Occipital lobe (tissue), 2 donors: ENCODE data around the gene AP1S2. TPM values are rescaled to one million over a fixed set of nuclear protein-coding genes. Genes with fewer than 3 reads are reported as not detected.
"Not testable (repeated sequence)": the region's sequence is repeated elsewhere in the genome, so short reads cannot be mapped to it uniquely, and the experiment has no call there.

Experiments used
- DNase-seq: peaks from one replicate; lab custom pipeline; 2025; lab: John Stamatoyannopoulos, UW
- total RNA-seq: library from RNA; depleted of rRNA; stranded (reverse); fragments of >200 nt; gene quantifications from one replicate; pipeline ENCODE4 v1.2.3, GENCODE V29; 2014

AP1S2 gene
- total RNA-seq, 1 donor from 2014 or later = 259 TPM

DNA sequence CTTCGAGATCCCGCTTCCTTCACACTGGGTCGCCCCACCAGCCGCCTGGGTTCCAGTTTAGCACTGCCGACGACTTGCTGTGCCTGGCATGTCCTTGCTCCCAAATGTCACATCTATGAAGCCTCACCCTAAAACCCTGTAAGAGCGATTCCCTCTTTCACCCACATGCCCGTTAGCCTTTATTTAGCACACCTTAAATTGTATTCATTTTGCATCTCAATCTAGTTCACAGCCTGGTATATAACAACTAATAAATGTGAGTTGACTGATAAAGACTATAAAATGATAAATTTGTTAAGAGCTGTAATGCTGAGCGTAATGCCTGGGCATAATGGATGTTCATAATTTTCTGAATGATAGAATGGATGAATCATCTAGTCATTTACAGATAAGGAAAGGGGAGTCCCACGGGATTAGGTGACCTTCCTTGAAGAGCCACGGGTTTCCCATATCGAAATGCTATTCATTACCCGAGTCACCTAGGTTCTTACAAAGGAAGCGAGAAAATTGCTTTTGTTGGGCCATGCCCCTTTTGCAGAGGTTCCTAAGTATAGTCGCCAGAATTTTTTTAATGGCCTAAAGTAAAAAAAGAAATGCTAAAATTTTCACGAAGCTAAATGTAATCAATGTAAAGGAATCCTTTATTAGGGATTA is 1.1 kb upstream of the AP1S2 start:
- DNase-seq = no peak

DNA sequence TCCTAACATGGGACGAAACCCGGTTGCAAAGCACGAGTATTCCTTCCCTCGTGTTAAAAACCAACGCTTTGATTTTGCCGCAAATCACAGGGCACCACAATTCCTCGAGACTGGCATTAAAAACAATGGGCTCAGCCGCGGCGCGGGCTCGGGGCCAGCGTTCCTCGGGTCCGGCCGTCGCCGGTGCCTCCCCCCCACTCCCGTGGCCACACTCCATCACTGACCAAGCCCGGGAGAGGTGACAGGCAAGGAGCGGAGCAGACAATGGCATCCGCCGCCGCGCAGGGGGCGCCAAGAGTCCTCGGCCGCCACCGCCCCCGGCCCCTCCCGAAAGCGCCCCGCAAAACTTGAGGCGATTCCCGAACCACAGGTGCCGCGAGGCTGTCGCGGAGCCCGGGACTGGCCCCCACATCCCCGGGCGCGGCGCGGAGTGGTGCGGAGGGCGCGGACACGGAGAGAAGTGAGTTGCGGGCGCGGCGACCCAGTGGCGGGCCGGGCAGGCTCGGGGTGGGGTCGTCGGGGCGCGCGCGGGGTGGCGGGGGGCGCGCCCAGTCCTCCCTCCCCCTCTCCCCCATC is 445 bp downstream of the AP1S2 start:
- peak; percentile 28 for DNase-seq

DNA sequence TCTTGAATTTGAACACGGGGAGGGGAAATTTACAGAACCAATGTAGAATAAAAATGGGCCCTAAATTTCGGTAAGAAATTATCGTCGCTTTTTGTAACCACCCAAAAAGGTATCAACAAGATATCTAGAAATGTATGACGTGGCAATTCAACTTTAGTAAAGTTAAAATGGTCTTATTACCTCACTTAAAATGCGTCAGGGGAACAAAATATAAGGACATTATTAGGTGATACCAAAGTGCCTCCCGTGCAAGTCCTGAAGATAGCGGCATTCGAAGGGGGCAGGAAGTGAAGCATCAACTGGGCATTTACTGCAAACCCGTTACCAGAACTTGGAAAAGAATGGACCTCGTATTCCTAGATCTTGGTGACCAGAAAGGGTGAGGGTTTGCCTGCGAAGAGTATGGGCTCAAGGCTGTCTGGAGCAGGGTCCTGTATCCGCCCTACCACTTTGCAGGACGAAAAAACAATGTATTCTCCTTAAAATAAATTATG is 980 bp downstream of the AP1S2 start:
- DNase-seq = peak; percentile 8

DNA sequence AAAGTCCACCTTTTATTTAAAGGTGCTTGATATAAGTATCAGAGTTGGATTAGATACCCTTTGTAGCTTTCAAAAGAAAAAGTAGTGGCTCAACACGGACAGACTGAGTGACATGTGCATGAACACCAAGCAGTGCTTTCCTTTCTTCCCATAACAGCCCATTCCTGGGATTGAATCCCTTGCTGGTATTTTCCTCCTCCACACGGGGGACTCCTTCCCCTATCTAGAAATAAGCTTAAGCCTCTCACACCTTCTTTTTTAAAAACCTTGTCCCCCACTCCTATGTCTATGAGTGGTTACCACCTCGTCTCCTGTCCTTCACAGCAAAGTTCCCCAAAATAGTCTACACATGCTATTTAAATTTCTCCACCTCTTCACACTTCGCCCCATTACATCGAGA is 5.1 kb downstream of the AP1S2 start:
- DNase-seq = no peak

DNA sequence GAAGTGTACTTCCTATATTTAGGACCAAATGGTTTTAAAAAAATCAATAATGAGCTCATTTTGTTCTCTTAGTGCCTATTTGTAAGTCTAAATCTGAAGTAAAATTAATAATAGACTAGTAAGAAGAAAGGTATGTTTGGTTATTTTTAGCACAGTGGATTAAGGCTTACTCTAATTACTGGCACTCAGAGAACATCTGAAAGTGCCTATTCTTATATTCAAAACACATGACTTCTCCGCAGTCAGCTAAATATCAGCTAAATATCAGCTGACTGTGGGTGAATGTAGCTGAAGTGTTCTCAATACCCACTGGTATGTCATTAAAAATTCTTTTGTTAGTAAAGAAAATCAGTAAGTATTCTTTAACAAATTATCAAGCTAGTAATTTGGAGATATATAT is 6.0 kb downstream of the AP1S2 start:
- no peak for DNase-seq

DNA sequence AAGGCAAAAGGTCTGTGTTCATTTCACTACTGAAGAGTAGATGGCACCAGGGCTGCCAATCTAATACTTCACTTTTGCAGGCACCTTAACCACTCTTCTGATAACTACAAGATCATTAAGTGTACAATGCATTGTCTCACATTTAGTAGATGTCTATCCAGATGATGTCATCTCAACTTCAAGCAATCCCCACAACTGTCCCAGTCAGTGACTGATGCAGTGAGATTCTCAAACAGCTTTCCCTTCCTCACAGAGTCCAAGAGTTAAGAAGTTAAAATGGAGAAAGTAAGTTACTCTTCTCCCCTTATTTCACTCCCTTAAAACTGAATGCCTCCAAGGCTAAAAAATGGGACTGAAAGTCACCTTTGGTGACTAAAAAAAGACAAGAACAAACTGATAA is 10.7 kb downstream of the AP1S2 start:
- no peak for DNase-seq

DNA sequence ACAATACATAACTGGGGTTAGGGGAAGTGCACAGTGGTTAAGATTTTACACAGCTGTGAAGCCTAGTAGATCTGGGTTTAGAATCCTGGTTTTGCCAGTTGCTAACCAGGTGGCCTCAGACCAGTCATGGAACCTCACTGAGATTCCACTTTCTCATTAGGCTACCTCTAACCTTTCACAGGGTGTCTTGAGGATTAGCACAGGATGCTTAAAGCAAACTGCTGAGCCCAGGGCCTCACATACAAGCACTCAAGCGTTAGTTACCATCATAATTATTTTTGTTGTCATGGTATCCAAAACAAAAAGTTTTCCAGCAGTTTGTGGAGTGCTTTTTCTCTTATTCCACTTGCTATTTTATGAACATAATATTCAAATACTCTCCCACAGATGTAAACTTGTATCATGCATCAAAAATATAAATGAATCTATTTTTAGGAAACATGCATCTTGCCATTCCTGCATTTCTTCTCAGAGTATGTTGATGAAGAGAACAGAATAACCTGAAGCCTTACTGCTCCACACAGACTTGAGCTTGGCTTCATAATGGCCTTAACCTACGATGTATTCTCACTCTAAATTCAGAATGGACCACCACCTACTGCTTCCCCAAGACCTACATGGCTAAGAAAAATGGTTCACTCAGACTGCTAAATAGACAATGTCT is 12.6 kb downstream of the AP1S2 start:
- no peak for DNase-seq

DNA sequence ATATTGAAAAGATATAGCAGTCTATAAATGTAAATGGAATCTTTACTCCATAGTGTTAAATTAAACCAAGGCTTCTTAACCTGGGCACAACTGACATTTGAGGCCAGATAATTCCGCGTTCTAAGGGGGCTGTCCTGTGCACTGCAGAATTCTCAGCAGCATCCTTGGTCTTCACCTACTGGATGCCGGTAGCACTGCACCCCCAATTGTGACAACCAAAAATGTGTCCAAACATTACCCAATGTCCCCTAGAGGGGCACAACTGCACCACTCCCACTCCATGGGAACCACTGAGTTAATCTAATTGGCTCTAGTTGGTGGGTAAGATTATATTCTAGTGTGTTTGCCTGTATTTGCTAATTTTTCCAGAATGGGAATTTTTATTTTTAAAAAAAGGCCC is 16.6 kb downstream of the AP1S2 start:
- no peak for DNase-seq

DNA sequence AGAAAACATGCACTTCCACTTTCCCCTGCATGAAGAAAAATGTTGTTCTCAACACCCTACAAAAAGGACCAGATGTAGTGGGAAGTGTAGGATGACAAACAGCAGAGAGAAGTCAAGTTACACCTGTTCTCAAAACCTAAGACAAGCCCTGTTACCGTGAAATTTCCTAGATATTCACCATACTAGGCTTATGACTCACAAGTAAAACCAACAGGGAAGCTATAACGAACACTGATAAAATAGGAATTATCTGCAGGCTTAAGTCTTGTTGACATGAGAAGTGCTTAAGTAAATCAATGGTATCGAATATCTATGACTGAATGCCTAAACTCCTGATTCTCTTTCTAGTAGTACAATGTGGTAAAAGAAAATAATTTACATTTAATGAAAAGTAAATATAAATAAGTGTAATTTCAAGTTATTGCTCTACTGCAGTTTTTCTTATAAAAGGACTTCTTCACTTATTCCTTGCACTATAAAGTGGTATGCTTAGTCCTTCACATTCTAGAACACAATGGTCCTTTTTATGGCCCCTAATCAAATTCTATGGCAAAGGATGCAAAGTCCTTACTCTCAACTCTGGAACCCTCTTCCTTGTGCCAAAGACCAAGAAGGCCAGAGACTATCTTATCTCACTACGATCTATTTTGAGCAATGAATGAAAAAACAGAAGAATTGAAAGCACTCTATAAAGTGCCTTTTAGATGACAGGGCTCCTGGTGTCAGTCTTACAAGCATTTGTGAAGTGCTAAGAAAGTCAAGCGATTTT is 19.6 kb downstream of the AP1S2 start:
- DNase-seq = no peak

DNA sequence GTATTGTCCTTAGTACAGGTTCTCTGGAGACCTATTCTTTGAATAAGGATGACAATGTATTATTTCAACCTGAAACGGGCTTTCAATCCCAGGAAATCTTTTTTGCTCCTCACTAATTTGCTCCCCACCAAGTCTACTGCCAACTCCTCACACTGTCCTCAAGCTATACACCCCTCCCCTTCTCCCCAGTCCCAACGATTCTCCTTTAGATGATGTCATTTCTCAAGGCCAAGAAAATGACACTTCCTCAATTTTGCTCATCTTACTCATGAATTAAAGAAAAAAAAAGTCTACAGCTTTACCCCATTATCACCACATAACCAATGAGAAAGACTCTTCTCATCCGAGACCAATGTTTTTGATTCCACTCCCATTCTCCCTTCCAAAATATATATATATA is 20.6 kb downstream of the AP1S2 start:
- DNase-seq = no peak

DNA sequence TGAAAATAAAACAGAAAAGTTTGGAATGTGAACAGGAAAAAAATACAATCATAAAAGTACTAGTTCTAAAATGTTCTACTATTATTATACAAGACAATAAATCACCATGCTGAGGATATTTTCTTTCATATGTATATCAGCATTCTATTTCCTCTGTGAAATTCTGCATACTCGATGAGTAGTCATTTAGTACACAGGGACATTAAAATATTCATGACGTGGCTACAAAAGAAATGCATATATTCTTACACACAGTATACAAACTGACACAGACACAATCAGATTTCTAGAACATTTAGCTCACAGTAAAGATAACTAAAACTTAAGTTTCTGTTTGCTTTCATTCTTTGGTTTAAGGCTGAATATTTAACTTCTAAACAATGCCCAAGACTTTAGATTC is 23.3 kb downstream of the AP1S2 start:
- not testable (repeated sequence) for DNase-seq

DNA sequence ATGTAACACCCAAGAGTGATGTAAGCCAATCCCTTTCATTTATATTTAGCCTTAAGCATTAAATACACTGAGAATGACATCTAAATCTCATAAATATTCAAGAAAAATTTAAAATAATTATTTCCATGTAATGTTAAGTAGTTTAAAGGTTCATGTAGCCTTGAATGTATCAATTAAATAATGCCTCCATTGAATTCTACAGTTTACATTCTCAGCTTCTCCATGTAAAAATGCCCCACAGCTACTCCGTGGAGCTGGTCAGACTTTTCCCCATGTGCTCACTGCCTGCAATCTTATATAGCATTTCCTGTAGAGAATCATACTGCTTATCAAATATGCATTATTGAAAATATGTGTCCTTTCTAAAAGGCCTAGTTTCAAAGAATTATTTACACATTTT is 25.4 kb downstream of the AP1S2 start:
- DNase-seq = no peak

DNA sequence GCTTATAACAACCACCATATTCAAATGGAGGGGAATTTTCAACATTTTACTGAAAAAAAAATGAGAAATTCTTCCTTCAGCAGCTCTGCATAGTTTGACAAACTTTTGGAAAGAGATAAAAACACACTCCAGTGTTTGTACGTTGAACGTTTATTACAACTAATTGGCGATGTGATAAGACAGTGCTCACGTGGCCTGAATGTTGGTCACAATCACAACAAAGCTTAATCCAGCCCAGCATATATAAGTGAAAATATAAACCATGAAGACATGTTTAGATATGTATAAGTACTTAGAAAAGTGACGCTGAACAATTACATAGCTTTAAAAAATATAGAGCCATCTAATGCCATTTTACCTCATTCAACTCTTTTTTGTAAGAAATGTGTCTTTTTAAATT is 28.7 kb downstream of the AP1S2 start:
- no peak for DNase-seq

DNA sequence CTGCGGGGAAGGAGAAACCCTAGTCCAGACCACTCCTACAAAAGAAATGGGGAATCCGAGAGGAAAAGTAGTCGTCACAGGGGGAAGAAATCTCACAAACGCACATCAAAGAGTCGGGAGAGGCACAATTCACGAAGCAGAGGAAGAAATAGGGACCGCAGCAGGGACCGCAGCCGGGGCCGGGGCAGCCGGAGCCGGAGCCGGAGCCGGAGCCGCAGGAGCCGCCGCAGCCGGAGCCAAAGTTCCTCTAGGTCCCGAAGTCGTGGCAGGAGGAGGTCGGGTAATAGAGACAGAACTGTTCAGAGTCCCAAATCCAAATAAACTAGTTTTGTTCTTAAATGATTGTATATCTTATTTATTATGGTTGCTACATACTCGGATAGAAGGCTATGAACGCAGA is 31.7 kb downstream of the AP1S2 start:
- DNase-seq = no peak

DNA sequence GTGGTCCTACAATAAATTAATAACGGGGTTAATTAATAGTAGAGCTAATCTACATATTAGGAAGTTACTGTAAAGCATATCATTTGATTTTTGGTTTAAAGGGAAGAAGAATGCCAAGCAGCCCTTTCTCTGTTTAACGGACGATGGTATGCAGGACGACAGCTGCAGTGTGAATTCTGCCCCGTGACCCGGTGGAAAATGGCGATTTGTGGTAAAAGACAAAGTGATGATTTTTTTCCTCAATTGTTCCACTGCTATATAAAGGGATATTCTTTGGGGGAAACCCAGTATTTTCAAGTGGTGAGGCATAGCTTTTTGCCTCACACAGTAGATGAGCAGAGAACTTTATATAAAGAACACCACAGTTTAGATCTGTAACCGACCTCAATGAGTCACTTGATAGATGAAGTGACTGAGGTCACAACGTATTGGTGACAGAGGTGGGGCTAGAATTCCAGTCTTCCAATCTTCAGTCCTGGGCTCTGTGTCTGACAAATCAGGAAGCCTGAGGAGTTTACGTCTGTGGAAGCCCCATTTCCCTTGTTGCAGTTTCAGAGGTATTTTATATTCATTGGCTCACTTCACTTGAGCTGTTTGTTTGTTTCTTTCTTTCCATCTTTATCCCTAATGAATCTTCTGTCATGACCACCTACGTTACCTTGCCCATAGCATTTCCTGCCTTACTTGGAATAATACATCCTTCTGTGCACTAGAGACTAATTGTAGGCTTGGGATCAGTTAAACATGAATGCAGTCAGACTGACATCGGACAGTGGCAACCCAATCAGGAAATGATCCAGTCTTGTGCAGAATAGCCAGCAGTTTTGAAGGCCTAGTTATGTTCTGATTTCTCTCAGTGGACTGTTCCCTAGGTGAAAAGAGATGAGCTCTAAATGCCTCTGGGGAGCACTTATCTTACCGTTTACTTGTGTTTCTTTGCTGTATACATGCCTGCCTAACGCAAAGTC is 34.2 kb downstream of the AP1S2 start:
- DNase-seq = no peak

DNA sequence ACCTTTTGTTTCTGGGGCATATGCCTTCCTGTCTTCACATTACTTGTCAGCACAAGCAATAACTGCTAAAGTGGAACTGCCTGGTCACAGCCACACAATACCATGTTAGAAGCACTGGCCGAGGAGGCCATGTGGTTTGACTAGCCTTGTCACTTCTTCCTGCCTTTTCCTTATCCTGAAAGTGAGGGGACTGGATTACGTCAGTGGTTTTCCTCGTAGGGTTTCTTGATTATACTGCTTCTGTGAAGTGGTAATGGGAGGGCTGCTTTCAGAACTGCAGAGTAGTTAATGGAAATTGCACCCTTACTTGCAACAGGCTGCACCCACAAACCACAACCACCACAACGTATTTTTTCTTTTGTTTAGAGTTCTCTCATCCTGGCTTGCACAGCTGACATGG is 37.7 kb downstream of the AP1S2 start:
- DNase-seq = no peak

DNA sequence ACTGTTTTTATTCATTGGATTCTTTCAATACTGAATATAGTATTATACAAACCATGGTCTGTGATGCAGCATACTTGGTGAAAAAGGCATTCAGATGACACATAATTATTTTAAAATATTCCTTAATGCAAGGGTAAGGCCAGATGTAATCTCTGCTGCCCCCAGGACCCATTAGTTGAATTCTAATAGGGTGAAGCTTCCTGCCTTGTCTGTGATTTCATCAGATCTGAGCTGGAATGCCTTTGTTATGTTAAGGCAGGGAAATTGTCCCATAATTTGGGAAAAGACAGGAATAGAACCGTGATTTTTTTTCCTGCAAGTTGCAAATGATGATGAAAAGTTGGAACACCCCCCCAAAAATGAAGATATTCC is 38.2 kb downstream of the AP1S2 start:
- no peak for DNase-seq

DNA sequence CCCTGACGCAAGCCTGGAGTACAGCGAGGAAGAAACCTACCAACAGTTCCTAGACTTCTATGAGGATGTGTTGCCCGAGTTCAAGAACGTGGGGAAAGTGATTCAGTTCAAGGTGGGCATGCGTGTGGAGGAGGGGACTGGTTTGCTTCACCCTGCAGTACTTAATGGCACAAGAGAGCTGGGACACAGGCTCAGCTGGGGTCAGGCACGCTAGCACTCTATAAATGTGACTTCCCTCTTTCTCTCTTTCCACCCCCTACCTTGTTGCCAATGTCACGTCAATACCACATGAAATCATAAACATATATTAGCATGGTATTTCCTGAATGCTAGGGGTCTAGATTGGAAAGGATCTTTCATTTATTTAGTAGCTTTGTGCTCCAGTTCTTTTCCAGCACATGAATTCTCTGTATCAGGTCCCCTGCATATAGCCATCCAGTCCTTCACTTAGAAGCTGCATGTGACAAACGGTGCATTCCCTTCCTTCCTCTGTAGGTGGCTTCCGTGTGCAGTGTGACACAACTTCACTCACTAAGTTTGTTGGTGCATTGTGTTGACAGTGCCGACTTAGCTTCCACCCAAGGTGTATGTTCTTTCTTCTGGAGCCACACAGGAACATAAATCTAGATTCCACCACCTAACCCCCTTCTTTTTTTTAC is 38.7 kb downstream of the AP1S2 start:
- DNase-seq = no peak

DNA sequence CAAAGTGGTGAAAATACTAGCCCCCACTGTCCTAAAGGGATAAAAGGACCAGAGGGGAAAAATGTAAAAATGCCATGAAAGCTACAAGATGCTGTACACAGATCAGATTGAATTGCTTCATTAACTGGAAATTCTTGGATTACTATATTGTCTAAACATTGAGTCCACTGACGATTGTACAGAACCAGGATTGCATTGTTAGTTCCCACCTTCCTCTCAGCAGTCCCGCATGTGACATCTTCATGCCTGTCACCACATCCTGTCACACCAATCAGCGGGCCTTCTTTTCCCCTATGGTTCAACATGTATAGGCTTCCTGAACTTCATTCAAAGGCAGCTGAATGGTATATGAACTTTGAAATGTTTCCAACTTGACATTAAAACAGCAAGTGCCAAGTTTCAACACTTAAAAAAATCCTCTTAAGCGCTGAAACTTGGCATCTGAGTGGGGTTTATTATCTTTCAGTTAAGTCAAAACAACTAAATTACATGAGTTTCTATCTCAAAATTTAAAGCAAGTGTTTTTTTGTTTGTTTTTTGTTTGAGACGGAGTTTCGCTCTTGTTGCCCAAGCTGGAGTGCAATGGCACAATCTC is 39.7 kb downstream of the AP1S2 start:
- no peak for DNase-seq

DNA sequence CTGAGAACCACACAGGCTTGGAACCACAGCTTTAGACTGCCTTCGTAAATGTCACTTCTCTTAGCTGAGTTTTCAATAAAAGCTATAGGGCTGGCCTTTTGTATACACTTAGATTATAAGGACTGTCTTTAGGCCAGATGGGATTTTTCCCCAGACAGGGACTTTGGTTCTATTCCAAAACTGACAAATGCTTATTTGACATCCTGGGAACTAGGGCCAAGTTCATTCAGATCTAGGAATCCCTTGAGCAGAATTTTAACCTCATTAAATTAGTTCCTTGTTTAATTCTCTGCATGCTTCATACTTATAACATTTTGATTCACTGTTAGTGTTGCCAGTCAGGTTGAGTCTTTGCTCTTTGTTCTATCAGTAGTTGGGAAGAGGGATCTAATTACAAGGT is 41.2 kb downstream of the AP1S2 start:
- DNase-seq = no peak
